Endothelial cell of umbilical vein (primary cell): ENCODE measurements around the gene RSPRY1.

Experiments
- CTCF ChIP-seq, 2 donors: IDR thresholded peaks; 1 replicate in 1 of 2; 2 replicates in 1 of 2; pipeline ENCODE4 v1.5.1; 2011; ENCODE audit warnings: low read length in 2 of 2, mild to moderate bottlenecking in 2 of 2, moderate library complexity in 2 of 2, control low read depth in 1 of 2, inconsistent platforms in 1 of 2, low read depth in 1 of 2; ENCODE audit not compliant: insufficient read depth in 1 of 2; ENCODE audit errors: extremely low read depth in 1 of 2
- EZH2 ChIP-seq: IDR thresholded peaks from 2 replicates; pipeline ENCODE4 v1.6.1; 2012; ENCODE audit warnings: borderline replicate concordance, low read depth, mild to moderate bottlenecking, moderate library complexity, low read length, inconsistent platforms; ENCODE audit not compliant: severe bottlenecking
- FOS ChIP-seq: IDR thresholded peaks from 2 replicates; pipeline ENCODE4 v1.6.1; 2011; ENCODE audit warnings: mild to moderate bottlenecking, low read length, moderate library complexity, borderline replicate concordance; ENCODE audit not compliant: insufficient read depth
- MAX ChIP-seq: IDR thresholded peaks from 2 replicates; pipeline ENCODE4 v1.6.1; 2011; ENCODE audit not compliant: insufficient read depth, insufficient read length
- POLR2A ChIP-seq: IDR thresholded peaks from 2 replicates; pipeline ENCODE4 v1.6.1; 2012; ENCODE audit warnings: low read depth, mild to moderate bottlenecking, control low read depth, low read length
- POLR2AphosphoS5 ChIP-seq: IDR thresholded peaks from 2 replicates; pipeline ENCODE4 v1.6.1; 2012; ENCODE audit warnings: low read depth, mild to moderate bottlenecking, control low read depth, low read length, moderate library complexity; ENCODE audit not compliant: insufficient read depth

GRCh38 chr16:57155702-57156350 is 30.3 kb upstream of the RSPRY1 start:
- TF ChIP-seq CTCF (IDR thresholded peaks at IDR 0.05; ENCODE audit: extremely low read depth in 1 of 2, insufficient read depth in 1 of 2, low read depth in 1 of 2, low read length in 2 of 2) (no peak), MAX (no peak), EZH2 (no peak), POLR2A (no peak), POLR2AphosphoS5 (no peak), FOS (no peak)
